HG03095 (cell line): ENCODE data around the gene AKAP13.
A peak's percentile ranks its signal among the peaks of the same experiment; 100 is the strongest.
"Not testable (repeated sequence)": the region's sequence is repeated elsewhere in the genome, so short reads cannot be mapped to it uniquely, and the experiment has no call there.

Experiments
- ATAC-seq: cut with Tn5 transposase; IDR thresholded peaks from one replicate; pipeline ENCODE4 v1.9.1; 2021; ENCODE audit warnings: moderate library complexity; ENCODE audit not compliant: unreplicated experiment

AKAP13 gene, protein sequence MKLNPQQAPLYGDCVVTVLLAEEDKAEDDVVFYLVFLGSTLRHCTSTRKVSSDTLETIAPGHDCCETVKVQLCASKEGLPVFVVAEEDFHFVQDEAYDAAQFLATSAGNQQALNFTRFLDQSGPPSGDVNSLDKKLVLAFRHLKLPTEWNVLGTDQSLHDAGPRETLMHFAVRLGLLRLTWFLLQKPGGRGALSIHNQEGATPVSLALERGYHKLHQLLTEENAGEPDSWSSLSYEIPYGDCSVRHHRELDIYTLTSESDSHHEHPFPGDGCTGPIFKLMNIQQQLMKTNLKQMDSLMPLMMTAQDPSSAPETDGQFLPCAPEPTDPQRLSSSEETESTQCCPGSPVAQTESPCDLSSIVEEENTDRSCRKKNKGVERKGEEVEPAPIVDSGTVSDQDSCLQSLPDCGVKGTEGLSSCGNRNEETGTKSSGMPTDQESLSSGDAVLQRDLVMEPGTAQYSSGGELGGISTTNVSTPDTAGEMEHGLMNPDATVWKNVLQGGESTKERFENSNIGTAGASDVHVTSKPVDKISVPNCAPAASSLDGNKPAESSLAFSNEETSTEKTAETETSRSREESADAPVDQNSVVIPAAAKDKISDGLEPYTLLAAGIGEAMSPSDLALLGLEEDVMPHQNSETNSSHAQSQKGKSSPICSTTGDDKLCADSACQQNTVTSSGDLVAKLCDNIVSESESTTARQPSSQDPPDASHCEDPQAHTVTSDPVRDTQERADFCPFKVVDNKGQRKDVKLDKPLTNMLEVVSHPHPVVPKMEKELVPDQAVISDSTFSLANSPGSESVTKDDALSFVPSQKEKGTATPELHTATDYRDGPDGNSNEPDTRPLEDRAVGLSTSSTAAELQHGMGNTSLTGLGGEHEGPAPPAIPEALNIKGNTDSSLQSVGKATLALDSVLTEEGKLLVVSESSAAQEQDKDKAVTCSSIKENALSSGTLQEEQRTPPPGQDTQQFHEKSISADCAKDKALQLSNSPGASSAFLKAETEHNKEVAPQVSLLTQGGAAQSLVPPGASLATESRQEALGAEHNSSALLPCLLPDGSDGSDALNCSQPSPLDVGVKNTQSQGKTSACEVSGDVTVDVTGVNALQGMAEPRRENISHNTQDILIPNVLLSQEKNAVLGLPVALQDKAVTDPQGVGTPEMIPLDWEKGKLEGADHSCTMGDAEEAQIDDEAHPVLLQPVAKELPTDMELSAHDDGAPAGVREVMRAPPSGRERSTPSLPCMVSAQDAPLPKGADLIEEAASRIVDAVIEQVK (N-terminal part only)

DNA sequence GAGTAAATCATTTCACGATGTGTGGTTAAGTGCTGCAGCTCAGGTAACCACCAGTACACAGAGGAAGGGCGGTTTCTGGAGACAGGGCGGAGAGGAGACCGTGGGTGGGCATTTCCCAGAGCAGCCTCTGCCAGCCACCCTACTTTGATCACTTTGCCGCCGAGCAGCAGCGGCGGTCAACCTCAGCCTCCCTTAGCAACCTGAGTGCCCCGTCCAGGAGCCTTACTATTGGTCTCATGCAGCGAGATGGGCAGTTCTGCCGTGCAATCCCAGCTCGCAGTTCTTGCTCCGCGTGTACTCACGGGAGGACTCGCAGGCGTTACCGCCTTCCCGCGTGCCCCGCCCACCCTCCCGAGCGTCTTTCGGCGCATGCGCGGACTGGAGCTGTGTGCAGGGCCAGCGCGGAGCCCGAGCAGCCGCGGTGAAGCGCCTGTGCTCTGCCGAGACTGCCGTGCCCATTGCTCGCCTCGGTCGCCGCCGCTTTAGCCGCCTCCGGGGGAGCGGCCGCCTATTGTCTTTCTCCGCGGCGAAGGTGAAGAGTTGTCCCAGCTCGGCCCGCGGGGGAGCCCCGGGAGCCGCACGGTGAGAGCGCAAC is at the start of gene AKAP13:
AKAP13 (plus strand) TSS at position 387 of the 595 bp plus-strand sequence. CDS start 105,118 bp downstream, outside the sequence.
- peak; percentile 86 for ATAC-seq

- peak; percentile 64 for ATAC-seq
Measured at GRCh38 chr15:85330901-85331588, 49.4 kb upstream of the AKAP13 start.

DNA sequence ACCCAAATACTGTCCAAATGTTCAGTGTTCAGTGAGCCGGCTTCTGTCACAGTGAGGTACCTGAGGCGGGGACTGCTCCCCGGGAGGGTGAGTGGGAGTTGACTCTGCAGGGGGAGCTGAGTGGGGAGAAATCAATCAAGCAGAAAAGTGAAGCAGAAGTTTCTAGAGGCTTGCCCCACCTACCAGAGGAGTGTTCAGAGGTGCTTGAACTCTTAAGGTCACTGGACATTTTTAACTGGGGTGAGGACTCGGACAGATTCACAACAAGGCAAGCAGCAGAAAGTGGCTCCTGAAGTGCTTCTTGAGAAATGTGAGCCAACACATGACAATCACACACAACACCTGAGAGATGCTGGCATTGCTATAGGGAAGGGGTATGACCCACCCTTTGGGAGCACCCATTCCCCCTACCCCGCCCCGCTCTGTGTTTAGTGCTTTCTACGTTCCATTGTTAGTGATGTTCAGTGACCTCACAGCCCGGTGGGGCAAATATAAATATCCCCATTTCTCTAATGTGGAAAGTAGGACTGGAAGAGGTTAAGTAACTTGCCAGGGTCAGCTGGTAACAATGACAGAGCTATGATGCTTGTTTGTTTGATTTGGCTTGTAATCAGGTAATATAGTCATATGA is 48.6 kb upstream of the AKAP13 start:
- no peak for ATAC-seq

DNA sequence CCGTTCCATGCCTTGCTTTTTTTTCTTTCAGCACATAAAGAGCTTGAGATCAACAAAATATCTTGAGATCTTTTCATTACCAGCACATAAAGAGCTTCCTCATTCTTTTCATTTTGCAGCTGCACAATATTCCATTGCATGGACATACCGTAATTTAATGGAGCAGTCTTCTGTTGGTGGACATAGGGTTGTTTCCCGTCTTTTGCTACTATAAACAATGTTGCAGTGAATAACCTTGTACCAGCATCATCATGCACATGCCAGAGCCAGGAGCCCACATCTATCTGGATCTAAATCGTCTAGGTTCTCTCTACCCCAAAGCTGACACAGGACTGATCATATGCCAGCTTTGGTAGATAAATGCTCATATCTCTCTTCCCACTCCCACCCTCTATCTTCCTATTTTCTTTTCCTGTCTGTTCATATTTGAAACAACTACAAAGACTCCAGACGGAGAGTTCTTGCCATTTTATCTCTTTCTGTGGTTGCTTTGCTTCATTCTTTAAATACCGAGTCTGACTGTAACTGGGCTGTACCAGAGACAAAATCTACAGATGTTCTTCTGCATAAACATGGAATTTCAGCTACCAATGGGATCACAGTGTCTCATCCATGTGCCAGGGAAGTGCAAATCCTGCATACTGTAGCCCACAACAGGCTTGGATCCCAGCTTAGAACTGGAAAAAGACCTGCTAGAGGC is 47.1 kb upstream of the AKAP13 start:
- ATAC-seq, result no peak

DNA sequence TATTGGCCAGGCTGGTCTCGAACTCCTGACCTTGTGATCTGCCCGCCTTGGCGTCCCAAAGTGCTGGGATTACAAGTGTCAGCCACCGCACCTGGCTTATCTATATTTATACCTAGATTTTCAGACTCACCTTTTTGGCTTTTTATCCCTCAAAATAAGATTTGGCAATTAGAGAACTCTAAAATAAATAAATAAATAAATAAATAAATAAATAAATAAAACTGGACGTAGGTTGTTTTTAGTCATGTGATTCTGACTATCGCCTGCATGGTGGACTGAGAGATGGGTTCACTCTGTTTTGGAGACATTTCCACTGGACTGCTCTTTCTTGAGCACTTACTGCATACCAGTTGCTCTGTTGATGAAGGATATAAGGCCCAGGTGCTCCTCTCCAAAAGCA is 46.2 kb upstream of the AKAP13 start:
- ATAC-seq, result no peak

DNA sequence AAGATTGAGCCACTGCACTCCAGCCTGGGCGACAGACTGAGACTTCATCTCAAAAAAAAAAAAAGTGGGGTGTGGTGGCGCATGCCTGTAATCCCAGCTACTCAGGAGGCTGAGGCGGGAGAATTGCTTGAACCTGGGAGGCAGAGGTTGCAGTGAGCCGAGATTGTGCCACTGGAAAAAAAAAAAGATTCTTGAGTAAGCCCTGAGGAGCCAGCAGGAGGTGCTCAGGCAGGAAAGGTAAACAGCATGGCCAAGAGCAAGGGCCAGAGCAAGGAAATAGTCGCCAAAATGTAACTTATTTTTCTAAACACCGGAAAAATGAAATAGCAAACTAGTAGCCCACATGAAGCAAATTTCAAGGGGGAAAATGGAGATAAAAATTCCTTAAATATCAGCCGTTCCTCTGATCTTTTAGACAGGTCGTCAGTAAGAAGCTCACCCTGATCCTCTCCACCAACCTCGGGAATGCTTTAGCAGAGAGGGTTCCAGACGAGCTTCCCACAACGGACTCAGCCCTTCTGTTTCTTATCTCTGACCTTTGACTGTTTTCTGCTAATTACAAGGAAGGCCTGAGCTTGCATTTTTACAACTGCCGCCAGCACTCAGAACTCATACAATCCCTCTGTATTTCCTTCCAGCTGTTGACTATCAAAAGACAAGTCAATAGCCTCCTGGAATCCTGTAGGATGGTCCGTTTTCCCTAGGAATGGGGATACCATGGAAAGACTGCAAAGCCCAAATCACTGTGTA is 45.0 kb upstream of the AKAP13 start:
- ATAC-seq, result no peak

GRCh38 chr15:85336880-85337279 is 43.5 kb upstream of the AKAP13 start:
- no peak for ATAC-seq

DNA sequence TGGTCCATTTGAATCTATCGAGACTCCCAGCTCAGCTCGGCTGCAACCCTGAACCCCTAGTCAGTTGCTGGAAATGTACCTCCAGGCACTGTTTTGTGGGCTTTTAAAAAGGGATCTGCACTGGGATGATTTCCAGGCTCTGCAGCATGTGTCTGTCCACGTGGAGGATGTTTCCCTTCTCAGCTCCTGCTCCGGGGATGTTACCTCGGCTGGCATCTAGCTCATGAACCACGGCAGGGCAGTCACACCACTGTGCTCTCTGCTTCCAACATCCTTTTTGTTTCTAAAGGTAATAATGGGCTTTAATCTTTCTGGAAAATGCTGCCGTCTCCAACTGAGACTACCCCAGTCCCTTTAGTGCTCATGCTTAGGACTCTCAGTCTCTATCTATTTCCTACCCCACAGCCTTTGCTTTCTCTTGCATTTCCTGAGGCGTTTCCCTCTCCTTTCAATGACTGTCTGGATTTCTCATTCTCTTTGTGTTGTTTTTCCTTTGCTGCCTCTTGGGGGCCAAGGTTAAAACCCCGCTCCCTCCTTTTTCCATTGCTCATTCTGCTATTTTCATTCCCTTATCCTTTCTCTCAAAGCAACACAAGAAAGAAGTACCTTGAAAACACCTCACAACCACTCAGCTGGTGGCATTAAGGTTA is 42.9 kb upstream of the AKAP13 start:
- ATAC-seq, result no peak

- no peak for ATAC-seq
Measured at GRCh38 chr15:85340321-85340665, 40.1 kb upstream of the AKAP13 start.

- ATAC-seq, result no peak
Measured at GRCh38 chr15:85340852-85341251, 39.6 kb upstream of the AKAP13 start.

GRCh38 chr15:85342163-85342562 is 38.2 kb upstream of the AKAP13 start:
- ATAC-seq, result not testable (repeated sequence)

- ATAC-seq, result not testable (repeated sequence)
Measured at GRCh38 chr15:85343443-85343842, 37.0 kb upstream of the AKAP13 start.

DNA sequence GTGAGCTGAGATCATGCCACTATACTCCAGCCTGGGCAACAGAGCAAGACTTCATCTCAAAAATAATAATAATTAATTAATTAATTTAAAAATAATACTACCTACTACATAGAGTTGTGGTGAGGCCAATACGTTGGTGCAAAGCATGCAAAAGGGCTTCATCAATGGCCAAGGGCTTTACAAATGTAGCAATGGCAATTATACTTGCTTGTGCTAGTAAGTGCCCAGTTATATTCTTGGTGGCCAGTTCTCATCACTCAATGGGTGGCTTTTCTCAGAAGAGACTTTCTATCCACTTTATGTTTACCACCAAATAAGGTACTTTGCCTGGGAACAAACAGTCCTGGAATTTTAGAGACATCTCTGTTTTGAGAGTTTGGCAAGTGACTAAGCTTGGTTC is 36.2 kb upstream of the AKAP13 start:
- ATAC-seq, result not testable (repeated sequence)

- not testable (repeated sequence) for ATAC-seq
Measured at GRCh38 chr15:85344653-85345114, 35.7 kb upstream of the AKAP13 start.

GRCh38 chr15:85345196-85345918 is 35.0 kb upstream of the AKAP13 start:
- ATAC-seq, result not testable (repeated sequence)

DNA sequence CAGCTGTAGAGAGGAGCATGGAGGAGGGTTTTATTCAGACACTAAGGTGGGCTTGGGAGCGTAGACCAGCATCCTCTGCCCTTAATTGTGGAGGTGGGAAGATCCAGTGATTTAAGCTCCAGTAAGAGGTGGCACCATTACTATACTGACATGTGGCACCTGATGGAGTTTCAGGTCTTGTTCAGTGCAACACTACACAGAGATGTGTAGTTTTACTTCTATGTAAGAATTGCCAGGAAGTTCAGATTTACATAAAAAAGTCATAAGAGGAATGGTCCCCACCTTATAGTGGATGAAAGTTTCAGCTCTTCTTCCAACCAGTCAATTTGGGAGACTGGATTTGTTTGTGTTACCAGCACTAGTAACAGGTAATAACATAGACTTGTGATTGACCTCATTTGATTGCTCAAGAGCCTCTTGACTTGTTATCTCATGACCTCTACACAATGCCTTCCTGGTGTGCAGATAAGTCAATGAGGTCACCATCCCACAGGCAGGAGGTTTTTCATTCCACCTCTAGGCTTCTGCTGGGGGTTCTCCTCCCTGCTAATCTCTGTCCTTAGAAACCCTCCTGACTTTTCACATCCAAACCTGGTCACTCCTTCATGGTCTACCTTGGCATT is 33.8 kb upstream of the AKAP13 start:
- not testable (repeated sequence) for ATAC-seq
